GM23338 (cell line): ENCODE data around the gene NME9.

Experiments
- CREB1 ChIP-seq: fragments of 250-450 bp; sonication (Bioruptor Pico); IDR thresholded peaks from 2 replicates; pipeline ENCODE4 v1.5.0; 2020; ENCODE audit warnings: low read depth, mild to moderate bottlenecking, moderate library complexity
- JUNB ChIP-seq: IDR thresholded peaks from one replicate; pipeline ENCODE4 v1.6.1; 2016; ENCODE audit warnings: antibody characterized with exemption; ENCODE audit not compliant: unreplicated experiment
- POLR2AphosphoS5 ChIP-seq: IDR thresholded peaks from 2 replicates; pipeline ENCODE4 v1.6.1; 2016; ENCODE audit warnings: antibody characterized with exemption, low read depth
- TF ChIP-seq, protein P1 (sequence below), 2 experiments: fragments of 200-600 bp in 1 of 2; sonication (generic) in 1 of 2; conservative IDR thresholded peaks; 2 replicates each; pipeline versions ENCODE4 v1.5.1 to v1.6.1; 2016 to 2017; ENCODE audit warnings: antibody characterized with exemption in 2 of 2, low read depth in 2 of 2, mild to moderate bottlenecking in 2 of 2, moderate library complexity in 1 of 2

DNA sequence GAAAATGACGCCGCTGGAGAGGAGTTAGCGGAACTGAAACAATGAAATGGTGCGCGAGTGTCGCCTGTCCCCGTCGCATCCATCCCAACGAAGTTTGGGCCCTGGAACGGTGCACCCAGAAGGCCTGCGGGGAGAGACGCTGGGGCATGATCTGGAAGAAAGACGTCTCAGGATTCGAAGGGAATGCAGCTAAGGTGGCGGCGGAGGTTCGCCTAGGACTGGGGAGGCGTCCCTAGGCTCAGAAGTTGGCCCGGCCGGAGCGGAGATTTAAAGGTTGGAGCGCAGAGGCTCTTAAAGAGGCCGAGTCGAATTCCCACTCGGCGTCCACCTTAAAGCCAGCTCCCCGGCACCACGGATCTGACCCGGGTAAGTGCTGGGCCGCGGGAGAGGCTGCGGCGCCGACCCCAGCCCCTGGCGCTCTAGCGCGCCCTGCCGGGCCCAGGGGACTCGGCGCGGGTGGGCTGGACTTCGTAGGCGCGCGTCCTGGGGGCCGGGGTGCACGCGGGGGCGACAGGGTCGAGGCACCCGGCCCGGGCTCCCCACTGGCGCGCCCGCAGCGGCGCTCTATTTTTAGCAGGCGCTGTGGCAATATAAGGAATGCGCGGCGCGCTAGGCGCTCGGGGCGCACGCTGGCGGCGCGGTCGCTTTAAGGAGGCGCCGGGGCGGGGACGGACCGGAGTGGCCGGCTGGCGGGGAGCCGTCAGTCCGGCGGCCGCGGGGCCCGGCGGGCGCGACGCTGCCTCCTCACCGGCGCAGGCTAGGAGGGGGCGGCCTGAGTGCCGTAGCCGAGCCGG lies 18.5 kb upstream of the NME9 start, which contains the start of gene MRAS:
- TF ChIP-seq, protein P1, sequence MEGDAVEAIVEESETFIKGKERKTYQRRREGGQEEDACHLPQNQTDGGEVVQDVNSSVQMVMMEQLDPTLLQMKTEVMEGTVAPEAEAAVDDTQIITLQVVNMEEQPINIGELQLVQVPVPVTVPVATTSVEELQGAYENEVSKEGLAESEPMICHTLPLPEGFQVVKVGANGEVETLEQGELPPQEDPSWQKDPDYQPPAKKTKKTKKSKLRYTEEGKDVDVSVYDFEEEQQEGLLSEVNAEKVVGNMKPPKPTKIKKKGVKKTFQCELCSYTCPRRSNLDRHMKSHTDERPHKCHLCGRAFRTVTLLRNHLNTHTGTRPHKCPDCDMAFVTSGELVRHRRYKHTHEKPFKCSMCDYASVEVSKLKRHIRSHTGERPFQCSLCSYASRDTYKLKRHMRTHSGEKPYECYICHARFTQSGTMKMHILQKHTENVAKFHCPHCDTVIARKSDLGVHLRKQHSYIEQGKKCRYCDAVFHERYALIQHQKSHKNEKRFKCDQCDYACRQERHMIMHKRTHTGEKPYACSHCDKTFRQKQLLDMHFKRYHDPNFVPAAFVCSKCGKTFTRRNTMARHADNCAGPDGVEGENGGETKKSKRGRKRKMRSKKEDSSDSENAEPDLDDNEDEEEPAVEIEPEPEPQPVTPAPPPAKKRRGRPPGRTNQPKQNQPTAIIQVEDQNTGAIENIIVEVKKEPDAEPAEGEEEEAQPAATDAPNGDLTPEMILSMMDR (conservative IDR thresholded peaks at IDR 0.05; ENCODE audit: low read depth in 2 of 2) = peak; percentile 41 to 61
- TF ChIP-seq POLR2AphosphoS5 (no peak; the same call in 1 of the 2 replicates), CREB1 (CRISPR knock-in tag) (peak; percentile 32; the same call in 1 of the 2 replicates), JUNB (no peak)
